GOT3 (cell line): ENCODE results near the gene CLDN4.
"Not testable (repeated sequence)": the region's sequence is repeated elsewhere in the genome, so short reads cannot be mapped to it uniquely, and the experiment has no call there.

ENCODE experiments used
- DNase-seq: peaks from one replicate; lab custom pipeline; 2025; ENCODE audit warnings: mixed read lengths; lab: John Stamatoyannopoulos, UW

The CLDN4 gene

GRCh38 chr7:73830681-73831583, at the start of gene CLDN4:
Gene CLDN4 (plus strand): TSS chr7:73830996. CDS start chr7:73831202, 206 bp downstream.
- DNase-seq, result no peak

DNA sequence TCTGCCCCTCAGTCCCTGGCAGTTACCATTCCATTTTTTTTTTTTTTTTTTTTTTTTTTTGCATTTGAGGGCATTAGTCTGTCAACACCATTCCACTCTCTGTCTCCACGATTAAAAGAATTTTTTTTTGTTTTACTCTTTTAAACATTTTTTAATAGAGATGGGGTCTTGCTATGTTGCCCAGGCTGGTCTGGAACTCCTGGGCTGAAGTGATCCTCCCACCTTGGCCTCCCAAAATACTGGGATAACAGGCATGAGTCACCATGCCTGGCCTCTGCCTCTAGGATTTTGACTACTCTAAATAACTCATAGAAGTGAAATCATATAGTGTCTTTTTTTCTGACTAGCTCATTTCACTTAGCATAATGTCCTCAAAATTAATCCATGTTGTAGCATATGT, 44.2 kb upstream of the CLDN4 start:
- DNase-seq, result no peak

DNA sequence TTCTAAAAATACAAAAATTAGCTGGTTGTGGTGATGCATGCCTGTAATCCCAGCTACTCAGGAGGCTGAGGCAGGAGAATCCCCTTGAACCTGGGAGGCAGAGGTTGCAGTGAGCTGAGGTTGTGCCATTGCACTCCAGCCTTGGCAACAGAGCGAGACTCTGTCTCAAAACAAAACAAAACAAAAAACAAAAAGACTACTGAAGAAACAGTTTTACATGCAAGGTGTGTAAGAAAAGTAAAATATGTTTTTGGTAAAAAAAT, 43.1 kb upstream of the CLDN4 start:
- not testable (repeated sequence) for DNase-seq

DNA sequence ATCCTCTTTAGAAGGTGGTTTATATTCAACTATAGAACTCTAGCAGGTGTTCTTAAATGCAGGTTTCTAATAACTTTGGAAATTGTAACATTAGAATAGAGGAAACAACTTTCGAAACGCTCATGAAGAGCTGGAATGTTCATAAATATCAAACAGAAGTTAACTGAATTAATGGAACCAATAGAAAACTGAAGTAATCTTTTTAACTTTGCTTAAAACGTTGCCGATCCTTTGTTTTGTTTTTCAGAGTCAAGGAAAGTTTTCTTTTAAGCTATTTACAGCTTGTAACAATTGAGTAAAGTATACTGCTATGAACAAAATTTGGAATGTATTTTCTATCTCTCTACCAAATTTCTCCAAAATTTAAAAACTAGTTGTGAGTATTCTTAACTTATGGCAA, 41.7 kb upstream of the CLDN4 start:
- no peak for DNase-seq

GRCh38 chr7:73791170-73791690, 39.6 kb upstream of the CLDN4 start:
- not testable (repeated sequence) for DNase-seq

- not testable (repeated sequence) for DNase-seq
Observed at GRCh38 chr7:73795188-73795587, 35.6 kb upstream of the CLDN4 start.

GRCh38 chr7:73796656-73797055, 34.1 kb upstream of the CLDN4 start:
- DNase-seq, result not testable (repeated sequence)

DNA sequence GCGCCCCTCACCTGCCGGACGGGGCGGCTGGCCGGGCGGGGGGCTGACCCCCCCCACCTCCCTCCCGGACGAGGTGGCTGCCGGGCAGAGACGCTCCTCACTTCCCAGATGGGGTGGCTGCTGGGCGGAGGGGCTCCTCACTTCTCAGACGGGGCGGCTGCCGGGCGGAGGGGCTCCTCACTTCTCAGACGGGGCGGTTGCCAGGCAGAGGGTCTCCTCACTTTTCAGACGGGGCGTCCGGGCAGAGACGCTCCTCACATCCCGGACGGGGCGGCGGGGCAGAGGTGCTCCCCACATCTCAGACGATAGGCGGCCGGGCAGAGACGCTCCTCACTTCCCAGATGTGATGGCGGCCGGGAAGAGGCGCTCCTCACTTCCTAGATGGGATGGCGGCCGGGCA, 33.6 kb upstream of the CLDN4 start:
- not testable (repeated sequence) for DNase-seq

- no peak for DNase-seq
Observed at GRCh38 chr7:73799282-73800141, 31.3 kb upstream of the CLDN4 start.

DNA sequence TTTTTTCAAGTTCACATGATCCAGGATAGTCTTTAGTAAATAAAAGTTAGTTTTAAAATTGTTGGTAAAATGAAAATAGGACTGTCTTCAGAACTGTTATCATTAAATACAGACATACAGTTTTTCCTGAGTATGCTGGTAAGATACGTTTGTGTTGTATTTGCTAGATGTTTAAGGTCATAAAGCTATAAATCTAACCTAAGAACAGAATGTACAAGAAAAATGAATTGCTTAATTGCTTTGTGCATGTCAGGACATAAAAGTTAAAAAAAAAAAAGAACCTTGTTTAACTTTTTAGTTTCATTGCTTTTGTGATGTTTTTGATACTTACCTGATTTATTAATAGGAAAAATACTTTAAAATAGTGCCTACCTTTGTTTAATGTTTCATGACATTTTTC, 29.2 kb upstream of the CLDN4 start:
- DNase-seq, result no peak

- DNase-seq, result no peak
Observed at GRCh38 chr7:73802459-73802858, 28.3 kb upstream of the CLDN4 start.

DNA sequence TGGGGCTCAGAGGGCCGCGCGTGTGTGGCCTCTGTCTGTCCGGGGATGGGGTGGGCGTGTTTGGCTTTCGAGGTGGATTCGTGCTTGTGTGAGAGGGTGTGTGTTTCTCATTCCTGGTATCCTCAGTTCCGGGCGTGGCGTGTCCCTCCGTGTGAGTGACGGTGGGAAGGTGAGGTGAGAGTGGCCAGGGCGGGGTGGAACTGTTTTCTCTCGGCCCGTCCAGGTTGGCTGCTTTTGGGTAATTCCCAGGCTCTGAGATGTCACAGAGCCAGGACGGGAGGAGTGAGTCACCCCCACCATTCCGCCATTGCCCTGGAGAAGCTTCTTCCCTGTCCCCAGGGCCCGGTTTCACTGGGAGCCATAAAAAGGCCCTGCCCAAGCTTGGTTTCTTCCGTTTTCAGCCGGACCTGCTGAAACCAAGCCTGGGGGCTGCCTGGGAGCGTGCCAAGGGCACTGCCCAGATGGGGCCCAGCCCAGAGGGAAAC, 21.3 kb upstream of the CLDN4 start:
- DNase-seq, result no peak

GRCh38 chr7:73810998-73811360, 19.8 kb upstream of the CLDN4 start:
- DNase-seq, result no peak

DNA sequence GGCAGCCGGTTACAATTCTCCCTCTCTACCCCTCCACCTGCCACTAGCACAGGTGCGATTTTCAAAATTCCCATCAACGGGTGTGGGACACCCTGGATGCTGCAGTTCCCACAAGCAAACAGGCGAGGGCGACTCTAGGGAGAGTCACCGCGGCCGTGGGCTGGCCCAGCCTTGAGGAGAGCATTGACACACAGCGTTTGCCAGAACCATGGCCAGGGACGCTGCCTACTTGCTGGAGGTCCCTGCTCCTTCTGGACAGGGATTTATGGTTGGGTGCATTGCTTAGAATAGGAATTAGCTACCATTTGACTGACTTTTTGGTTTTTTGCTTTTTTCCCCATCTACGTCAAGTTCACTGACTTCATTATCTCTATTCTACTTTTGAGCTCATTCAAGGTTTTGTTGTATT, 19.0 kb upstream of the CLDN4 start:
- no peak for DNase-seq

- DNase-seq, result no peak
Observed at GRCh38 chr7:73812996-73813395, 17.8 kb upstream of the CLDN4 start.

DNA sequence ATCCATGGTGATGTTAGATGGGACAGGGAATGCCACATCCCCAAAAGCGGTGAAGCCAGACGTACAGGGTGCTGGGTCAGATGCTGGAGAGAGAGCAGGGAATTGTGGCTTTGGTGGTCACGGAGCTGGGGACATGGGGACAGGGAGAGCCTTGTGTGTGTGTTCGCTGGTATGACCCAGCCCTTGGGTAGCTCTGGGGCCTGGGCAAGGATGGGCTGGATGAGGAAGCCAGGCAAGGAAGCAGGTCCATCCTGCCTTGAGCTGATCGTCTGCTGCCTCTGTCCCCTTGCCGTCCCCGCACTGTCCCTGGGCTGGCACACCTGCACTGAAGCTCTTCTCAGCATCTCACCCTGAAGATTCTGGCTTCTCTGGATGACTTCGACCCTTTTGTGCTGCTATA, 15.4 kb upstream of the CLDN4 start:
- DNase-seq, result no peak

- no peak for DNase-seq
Observed at GRCh38 chr7:73817121-73817520, 13.7 kb upstream of the CLDN4 start.

DNA sequence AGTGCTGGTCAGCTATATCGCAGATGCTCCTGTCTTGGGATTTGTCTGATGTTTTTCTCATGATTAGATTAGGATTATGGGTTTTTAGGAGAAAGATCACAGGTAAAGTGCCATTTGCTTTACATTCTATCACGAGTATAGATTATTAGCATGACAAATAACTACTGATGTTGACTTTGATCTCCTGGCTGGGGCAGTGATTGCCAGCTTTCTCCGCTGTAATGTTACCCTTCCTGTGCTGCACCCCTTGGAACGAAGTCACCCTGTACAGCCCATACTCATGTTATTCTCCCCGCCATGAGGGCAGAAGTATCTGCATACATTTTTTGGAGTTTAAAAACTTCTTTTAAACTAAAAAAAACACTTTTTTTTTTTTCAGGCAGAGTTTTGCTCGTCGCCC, 10.8 kb upstream of the CLDN4 start:
- DNase-seq, result no peak

GRCh38 chr7:73821597-73822285, 9.1 kb upstream of the CLDN4 start:
- not testable (repeated sequence) for DNase-seq

DNA sequence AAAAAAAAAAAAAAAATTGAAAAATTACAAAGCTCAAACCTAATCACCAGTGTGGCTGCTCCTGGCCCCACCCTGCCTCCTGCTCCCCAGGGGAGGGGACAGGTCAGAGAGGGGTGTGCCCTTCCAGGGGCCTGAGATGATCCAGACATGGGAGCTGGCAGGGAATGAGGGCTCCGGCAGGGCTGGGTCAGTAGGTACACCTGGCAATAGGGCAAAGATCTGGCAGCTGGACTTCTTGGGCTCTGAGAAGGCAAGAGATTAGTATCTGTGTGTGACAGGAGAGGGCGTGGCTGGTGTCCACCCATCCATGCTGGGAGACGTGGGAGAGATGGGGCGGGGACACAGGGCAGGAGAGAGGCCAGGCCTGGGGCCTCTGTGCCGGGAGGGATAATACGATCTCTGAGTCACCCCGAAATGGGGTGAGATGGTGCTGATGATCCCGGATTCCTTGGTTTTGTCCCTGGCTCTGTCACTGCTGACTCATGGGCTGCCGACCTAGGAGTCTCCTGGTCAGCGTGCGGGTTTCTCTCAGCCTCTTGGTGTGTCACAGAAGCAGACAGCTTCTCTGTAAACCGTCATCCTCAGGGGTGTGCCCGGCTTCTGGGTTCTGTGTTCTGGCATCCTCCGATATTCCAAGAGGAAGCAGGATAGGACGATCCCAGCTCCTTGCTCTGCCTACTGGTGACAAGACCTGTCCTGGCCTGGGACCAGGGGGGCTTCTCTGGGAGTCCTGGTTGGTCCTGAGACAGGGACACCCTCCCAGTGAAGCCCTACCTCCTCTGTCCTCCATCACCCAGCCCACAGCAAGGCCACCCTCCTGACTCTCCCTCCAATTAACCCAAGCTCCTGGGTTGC, 8.2 kb upstream of the CLDN4 start:
- DNase-seq, result peak; percentile 88

DNA sequence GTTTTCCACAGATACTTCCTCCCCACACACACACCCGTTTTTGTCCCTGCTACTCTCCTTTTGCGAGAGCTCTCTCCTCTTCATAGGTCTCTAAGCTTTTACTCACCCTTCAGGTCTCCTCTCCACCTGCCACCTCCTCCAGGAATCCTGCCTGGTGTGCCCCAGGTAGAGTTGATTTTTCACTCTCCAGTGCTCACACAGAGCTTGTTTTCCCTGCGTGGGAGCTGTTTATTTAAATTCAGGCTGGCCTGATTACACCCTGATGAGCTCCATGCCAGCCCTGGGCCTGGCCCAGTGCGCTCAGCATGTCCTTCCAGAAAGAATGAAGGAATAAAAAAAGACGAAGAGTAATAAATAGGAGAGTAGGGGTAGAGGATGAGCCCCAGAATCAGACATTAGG, 7.5 kb upstream of the CLDN4 start:
- DNase-seq, result no peak
